ENCODE results near the gene SYNE4. TPM values are rescaled to one million over a fixed set of nuclear protein-coding genes. Genes with fewer than 3 reads are reported as not detected.

Gene SYNE4
- polyA plus RNA-seq, 1 donor from 2014 or later = 0.19 TPM

- Histone ChIP-seq H3K4me3 (ENCODE audit: low read length) (peak overlapping the region; percentile 95), H3F3A (ENCODE audit: insufficient read depth, low read length, poor library complexity, severe bottlenecking) (no peaks in the 10 kb centered on the region), H3K79me2 (replicated peaks; ENCODE audit: insufficient read depth, low read length) (peaks cover 13% of the 10 kb centered on the region), H4K20me1 (ENCODE audit: insufficient read depth) (no peaks in the 10 kb centered on the region), H3K4me2 (ENCODE audit: low read length) (no peak overlapping the region), H3K9me2 (ENCODE audit: insufficient read depth, low read length) (no peaks in the 10 kb centered on the region), H2AFZ (ENCODE audit: low read depth, low read length) (no peak overlapping the region), H3K27ac (ENCODE audit: low read length) (no peak overlapping the region), H3K36me3 (ENCODE audit: insufficient read depth, low read length) (no peaks in the 10 kb centered on the region), H3K9ac (ENCODE audit: low read length) (no peak overlapping the region), H3K9me3 (ENCODE audit: low read length) (no peaks in the 10 kb centered on the region), H3K27me3 (ENCODE audit: insufficient read depth, low read depth, low read length) (no peaks in the 10 kb centered on the region)
- TF ChIP-seq MXI1 (conservative IDR thresholded peaks at IDR 0.05; ENCODE audit: poor library complexity, severe bottlenecking) (no peak), EZH2 (IDR thresholded peaks at IDR 0.05; ENCODE audit: borderline replicate concordance, insufficient read depth, low read length, poor library complexity, severe bottlenecking) (no peak), RAD21 (conservative IDR thresholded peaks at IDR 0.05) (no peak), EP300 (conservative IDR thresholded peaks at IDR 0.05; ENCODE audit: poor library complexity, severe bottlenecking) (no peak), SMC3 (conservative IDR thresholded peaks at IDR 0.05; ENCODE audit: poor library complexity) (no peak), REST (IDR thresholded peaks at IDR 0.05; ENCODE audit: borderline replicate concordance) (no peak), POLR2AphosphoS5 (IDR thresholded peaks at IDR 0.05) (no peak), TAF1 (IDR thresholded peaks at IDR 0.05; ENCODE audit: low read depth) (no peak)
- TF ChIP-seq, protein P1, sequence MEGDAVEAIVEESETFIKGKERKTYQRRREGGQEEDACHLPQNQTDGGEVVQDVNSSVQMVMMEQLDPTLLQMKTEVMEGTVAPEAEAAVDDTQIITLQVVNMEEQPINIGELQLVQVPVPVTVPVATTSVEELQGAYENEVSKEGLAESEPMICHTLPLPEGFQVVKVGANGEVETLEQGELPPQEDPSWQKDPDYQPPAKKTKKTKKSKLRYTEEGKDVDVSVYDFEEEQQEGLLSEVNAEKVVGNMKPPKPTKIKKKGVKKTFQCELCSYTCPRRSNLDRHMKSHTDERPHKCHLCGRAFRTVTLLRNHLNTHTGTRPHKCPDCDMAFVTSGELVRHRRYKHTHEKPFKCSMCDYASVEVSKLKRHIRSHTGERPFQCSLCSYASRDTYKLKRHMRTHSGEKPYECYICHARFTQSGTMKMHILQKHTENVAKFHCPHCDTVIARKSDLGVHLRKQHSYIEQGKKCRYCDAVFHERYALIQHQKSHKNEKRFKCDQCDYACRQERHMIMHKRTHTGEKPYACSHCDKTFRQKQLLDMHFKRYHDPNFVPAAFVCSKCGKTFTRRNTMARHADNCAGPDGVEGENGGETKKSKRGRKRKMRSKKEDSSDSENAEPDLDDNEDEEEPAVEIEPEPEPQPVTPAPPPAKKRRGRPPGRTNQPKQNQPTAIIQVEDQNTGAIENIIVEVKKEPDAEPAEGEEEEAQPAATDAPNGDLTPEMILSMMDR (IDR thresholded peaks at IDR 0.05; ENCODE audit: poor library complexity, severe bottlenecking) = no peak
Observed at GRCh38 chr19:35996777-35997176, 11.8 kb downstream of the SYNE4 start.

GRCh38 chr19:35995048-35995993 is 13.3 kb downstream of the SYNE4 start, which contains the start of gene SDHAF1:
SDHAF1 (plus strand) TSS chr19:35995188; CDS start chr19:35995275, 87 bp downstream.
- TF ChIP-seq EP300 (conservative IDR thresholded peaks at IDR 0.05; ENCODE audit: poor library complexity, severe bottlenecking) (peak; percentile 18), EZH2 (IDR thresholded peaks at IDR 0.05; ENCODE audit: borderline replicate concordance, insufficient read depth, low read length, poor library complexity, severe bottlenecking) (no peak), TAF1 (IDR thresholded peaks at IDR 0.05; ENCODE audit: low read depth) (peak; percentile 57), POLR2AphosphoS5 (IDR thresholded peaks at IDR 0.05) (peak; percentile 8), SMC3 (conservative IDR thresholded peaks at IDR 0.05; ENCODE audit: poor library complexity) (no peak), RAD21 (conservative IDR thresholded peaks at IDR 0.05) (no peak), MXI1 (conservative IDR thresholded peaks at IDR 0.05; ENCODE audit: poor library complexity, severe bottlenecking) (peak; percentile 93)
- TF ChIP-seq, protein P1 (IDR thresholded peaks at IDR 0.05; ENCODE audit: poor library complexity, severe bottlenecking) = peak; percentile 31
- peak within 1 kb of the TSS; percentile 74 for H3K27ac ChIP-seq (ENCODE audit: low read length)

More at GRCh38 chr19:35995048-35995993, 13.3 kb downstream of the SYNE4 start, which contains the start of gene SDHAF1:
- H3F3A ChIP-seq (ENCODE audit: insufficient read depth, low read length, poor library complexity, severe bottlenecking) = no peaks in the 10 kb centered on the region
- no peaks in the 10 kb centered on the region for H3K9me2 ChIP-seq (ENCODE audit: insufficient read depth, low read length)
- peak within 1 kb of the TSS; percentile 78 for H3K4me2 ChIP-seq (ENCODE audit: low read length)
- peaks cover 13% of the 10 kb centered on the region for H3K79me2 ChIP-seq (replicated peaks; ENCODE audit: insufficient read depth, low read length)
- H3K9ac ChIP-seq (ENCODE audit: low read length) = peak within 1 kb of the TSS; percentile 68
- H3K36me3 ChIP-seq (ENCODE audit: insufficient read depth, low read length) = no peaks in the 10 kb centered on the region
- H3K9me3 ChIP-seq (ENCODE audit: low read length) = no peaks in the 10 kb centered on the region
- H3K4me3 ChIP-seq (ENCODE audit: low read length) = peak within 1 kb of the TSS; percentile 95
- no peaks in the 10 kb centered on the region for H4K20me1 ChIP-seq (ENCODE audit: insufficient read depth)
- H3K27me3 ChIP-seq (ENCODE audit: insufficient read depth, low read depth, low read length) = no peaks in the 10 kb centered on the region
- peak within 1 kb of the TSS; percentile 62 for H2AFZ ChIP-seq (ENCODE audit: low read depth, low read length)

Measured in neural cell (in vitro differentiated cells).